Hepatocyte (in vitro differentiated cells): ENCODE results near the gene KRTAP19-4. TPM values are rescaled to one million over a fixed set of nuclear protein-coding genes. Genes with fewer than 3 reads are reported as not detected.
A peak's percentile ranks its signal among the peaks of the same experiment; 100 is the strongest.

Source experiments
- DNase-seq: peaks from one replicate; pipeline ENCODE4 v3.0.0-alpha.2; 2016; ENCODE audit warnings: low spot score
- H2AFZ ChIP-seq: fragments of 200-600 bp; sonication (generic); 2 replicates; pipeline ENCODE4 v1.6.0; 2016; ENCODE audit warnings: antibody characterized with exemption, mild to moderate bottlenecking
- H3K27ac ChIP-seq: fragments of 200-600 bp; sonication (generic); 2 replicates; pipeline ENCODE4 v1.5.1; 2016; ENCODE audit warnings: mild to moderate bottlenecking
- H3K27me3 ChIP-seq: fragments of 200-600 bp; sonication (generic); 2 replicates; pipeline ENCODE4 v1.6.1; 2016
- H3K36me3 ChIP-seq: fragments of 200-600 bp; sonication (generic); replicated peaks from 2 replicates; pipeline ENCODE4 v1.5.1; 2016; ENCODE audit warnings: low read depth; ENCODE audit not compliant: insufficient read depth
- H3K4me1 ChIP-seq: fragments of 200-600 bp; sonication (generic); 2 replicates; pipeline ENCODE4 v1.5.1; 2016; ENCODE audit warnings: mild to moderate bottlenecking, moderate library complexity; ENCODE audit not compliant: insufficient read depth
- H3K4me2 ChIP-seq: fragments of 200-600 bp; sonication (generic); 2 replicates; pipeline ENCODE4 v1.6.0; 2016
- H3K4me3 ChIP-seq: fragments of 200-600 bp; sonication (generic); 2 replicates; pipeline ENCODE4 v1.5.1; 2016; ENCODE audit warnings: mild to moderate bottlenecking
- H3K79me2 ChIP-seq: fragments of 200-600 bp; sonication (generic); 2 replicates; pipeline ENCODE4 v1.6.0; 2017; ENCODE audit warnings: mild to moderate bottlenecking
- H3K9me2 ChIP-seq: fragments of 200-600 bp; sonication (generic); replicated peaks from 2 replicates; pipeline ENCODE4 v1.6.0; 2017; ENCODE audit warnings: mild to moderate bottlenecking; ENCODE audit not compliant: insufficient read depth
- H3K9me3 ChIP-seq: fragments of 200-600 bp; sonication (generic); 2 replicates; pipeline ENCODE4 v1.5.1; 2016; ENCODE audit warnings: low read depth, mild to moderate bottlenecking
- H4K20me1 ChIP-seq: fragments of 200-600 bp; sonication (generic); 2 replicates; pipeline ENCODE4 v1.6.0; 2016; ENCODE audit warnings: mild to moderate bottlenecking; ENCODE audit not compliant: insufficient read depth, poor library complexity, severe bottlenecking
- EZH2 ChIP-seq: fragments of 200-600 bp; sonication (generic); IDR thresholded peaks from 2 replicates; pipeline ENCODE4 v1.6.1; 2016; ENCODE audit warnings: antibody characterized with exemption, mild to moderate bottlenecking, borderline replicate concordance
- EZH2phosphoT487 ChIP-seq: fragments of 200-600 bp; sonication (generic); IDR thresholded peaks from one replicate; pipeline ENCODE4 v1.6.1; 2018; ENCODE audit warnings: antibody characterized with exemption, mild to moderate bottlenecking, low read depth, moderate library complexity; ENCODE audit not compliant: unreplicated experiment, severe bottlenecking
- WGBS: methylation state at CpG from one replicate; pipeline ENCODE4 v1.1.6; 2016; ENCODE audit warnings: low lambda C conversion rate; ENCODE audit errors: missing lambda C conversion rate; 5-methylcytosine and 5-hydroxymethylcytosine counted together
- polyA plus RNA-seq: library from polyadenylated mRNA; unstranded; fragments of >200 nt; fragmentation: Nextera tagmentation; extraction: Ambion mirVana; gene quantifications from 2 replicates; pipeline ENCODE4 v1.2.1, GENCODE V29; 2016
- total RNA-seq: library from RNA; depleted of rRNA; stranded (reverse); fragments of >200 nt; gene quantifications from 2 replicates; pipeline ENCODE4 v1.2.3, GENCODE V29; 2014
- TF ChIP-seq, protein P1 (sequence below): fragments of 200-600 bp; sonication (generic); IDR thresholded peaks from 2 replicates; pipeline ENCODE4 v1.5.1; 2016; ENCODE audit warnings: antibody characterized with exemption, mild to moderate bottlenecking; ENCODE audit not compliant: poor library complexity

KRTAP19-4 gene
- total and polyA plus RNA-seq, 2 experiments from 2014 or later = not detected

- DNase-seq = no peak
- TF ChIP-seq EZH2phosphoT487 = no peak
- TF ChIP-seq, protein P1, sequence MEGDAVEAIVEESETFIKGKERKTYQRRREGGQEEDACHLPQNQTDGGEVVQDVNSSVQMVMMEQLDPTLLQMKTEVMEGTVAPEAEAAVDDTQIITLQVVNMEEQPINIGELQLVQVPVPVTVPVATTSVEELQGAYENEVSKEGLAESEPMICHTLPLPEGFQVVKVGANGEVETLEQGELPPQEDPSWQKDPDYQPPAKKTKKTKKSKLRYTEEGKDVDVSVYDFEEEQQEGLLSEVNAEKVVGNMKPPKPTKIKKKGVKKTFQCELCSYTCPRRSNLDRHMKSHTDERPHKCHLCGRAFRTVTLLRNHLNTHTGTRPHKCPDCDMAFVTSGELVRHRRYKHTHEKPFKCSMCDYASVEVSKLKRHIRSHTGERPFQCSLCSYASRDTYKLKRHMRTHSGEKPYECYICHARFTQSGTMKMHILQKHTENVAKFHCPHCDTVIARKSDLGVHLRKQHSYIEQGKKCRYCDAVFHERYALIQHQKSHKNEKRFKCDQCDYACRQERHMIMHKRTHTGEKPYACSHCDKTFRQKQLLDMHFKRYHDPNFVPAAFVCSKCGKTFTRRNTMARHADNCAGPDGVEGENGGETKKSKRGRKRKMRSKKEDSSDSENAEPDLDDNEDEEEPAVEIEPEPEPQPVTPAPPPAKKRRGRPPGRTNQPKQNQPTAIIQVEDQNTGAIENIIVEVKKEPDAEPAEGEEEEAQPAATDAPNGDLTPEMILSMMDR = no peak
- TF ChIP-seq EZH2 = no peak
Measured at GRCh38 chr21:30468900-30469714, 27.9 kb downstream of the KRTAP19-4 start.

GRCh38 chr21:30463713-30464112 is 33.3 kb downstream of the KRTAP19-4 start:
- Histone ChIP-seq H3K4me1 (no peaks in the 10 kb centered on the region), H3K79me2 (no peaks in the 10 kb centered on the region), H3K9me2 (no peaks in the 10 kb centered on the region), H3K9me3 (no peaks in the 10 kb centered on the region), H3K36me3 (no peaks in the 10 kb centered on the region), H4K20me1 (no peaks in the 10 kb centered on the region), H3K27me3 (no peaks in the 10 kb centered on the region), H2AFZ (no peak overlapping the region), H3K27ac (no peak overlapping the region), H3K4me2 (no peak overlapping the region), H3K4me3 (no peak overlapping the region)
- WGBS = 50% methylated on average over 3 of the region's 3 CpGs
- TF ChIP-seq EZH2 = no peak
- TF ChIP-seq, protein P1 = peak; percentile 42
- peak; percentile 12 for DNase-seq

More at GRCh38 chr21:30468900-30469714, 27.9 kb downstream of the KRTAP19-4 start:
- H3K27me3 ChIP-seq = no peaks in the 10 kb centered on the region
- no peaks in the 10 kb centered on the region for H3K9me2 ChIP-seq
- H2AFZ ChIP-seq = no peak overlapping the region
- no peaks in the 10 kb centered on the region for H3K4me1 ChIP-seq
- no peak overlapping the region for H3K27ac ChIP-seq
- no peaks in the 10 kb centered on the region for H3K9me3 ChIP-seq
- H4K20me1 ChIP-seq = no peaks in the 10 kb centered on the region
- 66% methylated on average over 6 of the region's 6 CpGs for WGBS
- H3K79me2 ChIP-seq = no peaks in the 10 kb centered on the region
- no peak overlapping the region for H3K4me3 ChIP-seq
- H3K36me3 ChIP-seq = no peaks in the 10 kb centered on the region
- H3K4me2 ChIP-seq = no peak overlapping the region

DNA sequence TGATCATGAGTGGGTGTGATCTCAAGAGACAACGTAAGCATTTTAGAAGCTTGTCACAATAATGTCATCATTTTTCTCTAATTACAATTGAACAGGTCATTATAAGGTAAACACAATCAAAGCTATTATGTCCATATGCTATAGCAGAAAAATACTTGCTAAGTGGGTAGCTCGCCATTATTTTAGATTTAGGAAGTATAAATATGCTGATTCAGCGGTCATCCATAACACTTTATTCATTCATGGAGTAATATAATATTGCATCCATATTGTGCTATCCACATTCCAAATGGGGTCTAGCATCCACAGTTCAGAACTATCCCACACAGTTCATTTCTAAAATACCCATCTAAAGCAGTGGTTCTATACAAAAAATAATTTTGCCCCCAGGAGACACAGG is 48.5 kb downstream of the KRTAP19-4 start:
- WGBS = 89% methylated on average over 3 of the region's 3 CpGs
- H2AFZ ChIP-seq = no peak overlapping the region
- DNase-seq = no peak
- no peaks in the 10 kb centered on the region for H3K79me2 ChIP-seq
- no peaks in the 10 kb centered on the region for H4K20me1 ChIP-seq
- no peak for TF ChIP-seq EZH2
- TF ChIP-seq, protein P1 = no peak
- no peak for TF ChIP-seq EZH2phosphoT487
- no peaks in the 10 kb centered on the region for H3K27me3 ChIP-seq
- no peaks in the 10 kb centered on the region for H3K9me2 ChIP-seq
- H3K4me3 ChIP-seq = no peak overlapping the region
- no peak overlapping the region for H3K27ac ChIP-seq
- H3K9me3 ChIP-seq = no peaks in the 10 kb centered on the region
- H3K4me2 ChIP-seq = no peak overlapping the region
- no peaks in the 10 kb centered on the region for H3K36me3 ChIP-seq
- peaks cover 3% of the 10 kb centered on the region for H3K4me1 ChIP-seq
